H1 (cell line): Measurements from ENCODE around the gene DCTPP1.

Source experiments
- CEBPB ChIP-seq: IDR thresholded peaks from 2 replicates; pipeline ENCODE4 v1.6.1; 2012; ENCODE audit warnings: low read depth, low read length
- EP300 ChIP-seq, 2 experiments: IDR thresholded peaks; 1 replicate in 1 of 2; 2 replicates in 1 of 2; pipeline ENCODE4 v1.6.1; 2011 to 2012; ENCODE audit warnings: low read depth in 2 of 2, low read length in 2 of 2, mild to moderate bottlenecking in 2 of 2, borderline replicate concordance in 1 of 2, inconsistent platforms in 1 of 2, moderate library complexity in 1 of 2
- POLR2A ChIP-seq, 2 experiments: IDR thresholded peaks; 1 replicate in 1 of 2; 2 replicates in 1 of 2; pipeline ENCODE4 v1.6.1; 2011; ENCODE audit warnings: low read depth in 2 of 2, low read length in 2 of 2, mild to moderate bottlenecking in 2 of 2; ENCODE audit errors: control extremely low read depth in 1 of 2
- TF ChIP-seq, protein P1 (sequence below), 3 experiments: IDR thresholded peaks; 1 replicate in 2 of 3; 2 replicates in 1 of 3; pipeline versions ENCODE4 v1.5.1 to v1.6.1; 2011; ENCODE audit warnings: low read length in 3 of 3, mild to moderate bottlenecking in 3 of 3, inconsistent platforms in 2 of 3, low read depth in 1 of 3, moderate library complexity in 1 of 3; ENCODE audit not compliant: insufficient read depth in 1 of 3; ENCODE audit errors: control extremely low read depth in 1 of 3

- TF ChIP-seq, protein P1, sequence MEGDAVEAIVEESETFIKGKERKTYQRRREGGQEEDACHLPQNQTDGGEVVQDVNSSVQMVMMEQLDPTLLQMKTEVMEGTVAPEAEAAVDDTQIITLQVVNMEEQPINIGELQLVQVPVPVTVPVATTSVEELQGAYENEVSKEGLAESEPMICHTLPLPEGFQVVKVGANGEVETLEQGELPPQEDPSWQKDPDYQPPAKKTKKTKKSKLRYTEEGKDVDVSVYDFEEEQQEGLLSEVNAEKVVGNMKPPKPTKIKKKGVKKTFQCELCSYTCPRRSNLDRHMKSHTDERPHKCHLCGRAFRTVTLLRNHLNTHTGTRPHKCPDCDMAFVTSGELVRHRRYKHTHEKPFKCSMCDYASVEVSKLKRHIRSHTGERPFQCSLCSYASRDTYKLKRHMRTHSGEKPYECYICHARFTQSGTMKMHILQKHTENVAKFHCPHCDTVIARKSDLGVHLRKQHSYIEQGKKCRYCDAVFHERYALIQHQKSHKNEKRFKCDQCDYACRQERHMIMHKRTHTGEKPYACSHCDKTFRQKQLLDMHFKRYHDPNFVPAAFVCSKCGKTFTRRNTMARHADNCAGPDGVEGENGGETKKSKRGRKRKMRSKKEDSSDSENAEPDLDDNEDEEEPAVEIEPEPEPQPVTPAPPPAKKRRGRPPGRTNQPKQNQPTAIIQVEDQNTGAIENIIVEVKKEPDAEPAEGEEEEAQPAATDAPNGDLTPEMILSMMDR (IDR thresholded peaks at IDR 0.05; ENCODE audit: control extremely low read depth in 1 of 3, insufficient read depth in 1 of 3, low read depth in 1 of 3, low read length in 3 of 3) = no peak
- peak; percentile 22 to 60; a peak in 2 of 3 replicates for TF ChIP-seq POLR2A (IDR thresholded peaks at IDR 0.05; ENCODE audit: control extremely low read depth in 1 of 2, low read depth in 2 of 2, low read length in 2 of 2)
- TF ChIP-seq EP300 (IDR thresholded peaks at IDR 0.05; ENCODE audit: borderline replicate concordance in 1 of 2, low read depth in 2 of 2, low read length in 2 of 2) = no peak
- no peak for TF ChIP-seq CEBPB
Measured at GRCh38 chr16:30399435-30400186, 30.2 kb downstream of the DCTPP1 start.
